Measurements from ENCODE around the gene DIPK2A. TPM values are rescaled to one million over a fixed set of nuclear protein-coding genes. Genes with fewer than 3 reads are reported as not detected.

The DIPK2A gene
- total and polyA plus RNA-seq, 2 donors (not counting 3 experiments of a cell fraction or from before 2014, with no cell fraction given) = 18.9 to 43.0 TPM

- FAIRE-seq = peak; percentile 33
- TSS peak; percentile 29 for BruUV-seq (replicated peaks)
Measured at GRCh38 chr3:143973259-143974021, 1.8 kb downstream of the DIPK2A start.

More at GRCh38 chr3:143973259-143974021, 1.8 kb downstream of the DIPK2A start:
- peak overlapping the region; percentile 62 to 98 (median 81) for H3K4me3 ChIP-seq (replicated peaks in 1 of 3; ENCODE audit: insufficient read depth in 1 of 3, low read depth in 1 of 3, low read length in 3 of 3)
- intact Hi-C loops (cut with micrococcal nuclease) = loop anchor here (1.0 to 10.0 kb wide), 8 partner anchors 86 to 1795 kb away; no protein-coding TSS in a partner anchor
- CTCF ChIA-PET = interaction anchor here (2.3 to 6.7 kb wide), 2 partner anchors 797 to 1794 kb away, joined by 43 to 59 read pairs; no protein-coding TSS in a partner anchor
- H2AFZ ChIP-seq (ENCODE audit: low read depth, low read length) = peak overlapping the region; percentile 35
- H3K79me2 ChIP-seq (ENCODE audit: control insufficient read depth, insufficient read depth, low read length) = peaks cover 58% of the 10 kb centered on the region
- peak overlapping the region; percentile 98 for H3K4me2 ChIP-seq (ENCODE audit: insufficient read depth, low read length)
- POLR2A ChIA-PET = no interaction called here
- TF ChIP-seq POLR2AphosphoS5 (IDR thresholded peaks at IDR 0.05; ENCODE audit: insufficient read depth, low read depth, low read length) = peak; percentile 15
- TF ChIP-seq, protein P1, sequence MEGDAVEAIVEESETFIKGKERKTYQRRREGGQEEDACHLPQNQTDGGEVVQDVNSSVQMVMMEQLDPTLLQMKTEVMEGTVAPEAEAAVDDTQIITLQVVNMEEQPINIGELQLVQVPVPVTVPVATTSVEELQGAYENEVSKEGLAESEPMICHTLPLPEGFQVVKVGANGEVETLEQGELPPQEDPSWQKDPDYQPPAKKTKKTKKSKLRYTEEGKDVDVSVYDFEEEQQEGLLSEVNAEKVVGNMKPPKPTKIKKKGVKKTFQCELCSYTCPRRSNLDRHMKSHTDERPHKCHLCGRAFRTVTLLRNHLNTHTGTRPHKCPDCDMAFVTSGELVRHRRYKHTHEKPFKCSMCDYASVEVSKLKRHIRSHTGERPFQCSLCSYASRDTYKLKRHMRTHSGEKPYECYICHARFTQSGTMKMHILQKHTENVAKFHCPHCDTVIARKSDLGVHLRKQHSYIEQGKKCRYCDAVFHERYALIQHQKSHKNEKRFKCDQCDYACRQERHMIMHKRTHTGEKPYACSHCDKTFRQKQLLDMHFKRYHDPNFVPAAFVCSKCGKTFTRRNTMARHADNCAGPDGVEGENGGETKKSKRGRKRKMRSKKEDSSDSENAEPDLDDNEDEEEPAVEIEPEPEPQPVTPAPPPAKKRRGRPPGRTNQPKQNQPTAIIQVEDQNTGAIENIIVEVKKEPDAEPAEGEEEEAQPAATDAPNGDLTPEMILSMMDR (IDR thresholded peaks at IDR 0.05; ENCODE audit: extremely low read depth in 1 of 2, insufficient read depth in 1 of 2, low read depth in 1 of 2, low read length in 2 of 2) = no peak
- no peak for TF ChIP-seq JUN (IDR thresholded peaks at IDR 0.05; ENCODE audit: borderline replicate concordance, insufficient read depth, insufficient read length, low read depth)
- TF ChIP-seq POLR2A (IDR thresholded peaks at IDR 0.05; ENCODE audit: low read depth, low read length) = no peak
- no peaks in the 10 kb centered on the region for H3K36me3 ChIP-seq (ENCODE audit: control insufficient read depth in 2 of 2, extremely low read depth in 1 of 2, insufficient read depth in 2 of 2, low read length in 2 of 2)
- dilution Hi-C loops (cut with MboI; ENCODE audit: extremely low pct_ligation_motif_present, low sequenced_read_pairs) = no loop called here
- DNase-seq (ENCODE audit: low read depth, low spot score) = peak; percentile 72
- H3K9me1 ChIP-seq (replicated peaks; ENCODE audit: control insufficient read depth, extremely low read depth, insufficient read depth, low read length) = no peaks in the 10 kb centered on the region
- H3K9me3 ChIP-seq (replicated peaks; ENCODE audit: control insufficient read depth, insufficient read depth, low read length) = no peaks in the 10 kb centered on the region
- peak overlapping the region; percentile 96 for H3K9ac ChIP-seq (replicated peaks; ENCODE audit: extremely low read depth, insufficient read depth, low read length)
- peak overlapping the region; percentile 59 for H3K27ac ChIP-seq (ENCODE audit: insufficient read depth, low read depth, low read length)
- H3K27me3 ChIP-seq (ENCODE audit: control insufficient read depth in 2 of 2, insufficient read depth in 2 of 2, low read length in 2 of 2) = no peaks in the 10 kb centered on the region
- peaks cover 30% of the 10 kb centered on the region for H3K4me1 ChIP-seq (ENCODE audit: control insufficient read depth, extremely low read depth, insufficient read depth, low read length)
- peaks cover 6% of the 10 kb centered on the region for H4K20me1 ChIP-seq (replicated peaks; ENCODE audit: control insufficient read depth, extremely low read depth, insufficient read depth, low read length)
